HepG2 (cell line): Measurements from ENCODE around the gene OR1S2. TPM values are rescaled to one million over a fixed set of nuclear protein-coding genes. Genes with fewer than 3 reads are reported as not detected.
A peak's percentile ranks its signal among the peaks of the same experiment; 100 is the strongest.

Experiments used
- ATAC-seq: fragments of 200-7000 bp; cut with Tn5 transposase; 3 replicates; pipeline ENCODE4 v1.9.1; 2020; ENCODE audit warnings: mild to moderate bottlenecking, moderate library complexity
- BruUV-seq: library from RNA; stranded (reverse); fragments of 400-500 nt; replicated peaks from 2 replicates; lab custom pipeline; 2021; lab: Mats Ljungman, UMichigan
- CTCF ChIA-PET: fragments of 300-600 bp; formaldehyde crosslinking; extraction: SDS; loops from one replicate; lab custom pipeline; 2021; ENCODE audit warnings: low total read pairs, inconsistent platforms, low intra/inter-chr PET ratio; lab: Yijun Ruan, JAX
- POLR2A ChIA-PET: fragments of 350-600 bp; sonication (Branson Sonifier 250); formaldehyde crosslinking; loops from one replicate; lab custom pipeline; 2020; ENCODE audit warnings: antibody characterized with exemption, inconsistent platforms; lab: Yijun Ruan, JAX
- DNase-seq: peaks from one replicate; pipeline ENCODE4 v3.0.0-alpha.2; 2015; ENCODE audit warnings: low spot score
- FAIRE-seq: peaks from 3 replicates; lab custom pipeline; 2011; peaks lifted over from hg19 to GRCh38; lab: Jason Lieb, UNC
- H2AFZ ChIP-seq: one replicate; pipeline ENCODE4 v1.6.1; 2011; ENCODE audit warnings: low read length, inconsistent platforms
- H3K27ac ChIP-seq: fragments of 300-600 bp; 3 replicates; pipeline ENCODE4 v1.8.0; 2011; ENCODE audit warnings: mixed run types, mild to moderate bottlenecking, mixed read lengths, low read length, inconsistent platforms; ENCODE audit not compliant: insufficient read depth; ENCODE audit errors: extremely low read length
- H3K27me3 ChIP-seq, 2 experiments: fragments of 200-600 bp in 1 of 2; 2 replicates in 1 of 2; 3 replicates in 1 of 2; pipeline versions ENCODE4 v1.6.0 to v1.8.0; 2011; ENCODE audit warnings: low read length in 2 of 2, mild to moderate bottlenecking in 2 of 2, moderate library complexity in 2 of 2, inconsistent platforms in 1 of 2; ENCODE audit not compliant: insufficient read depth in 2 of 2, control insufficient read depth in 1 of 2
- H3K36me3 ChIP-seq, 2 experiments: fragments of 200-600 bp in 1 of 2; replicated peaks in 1 of 2; 2 replicates in 1 of 2; 3 replicates in 1 of 2; pipeline versions ENCODE4 v1.5.1 to v1.8.0; 2011; ENCODE audit warnings: low read length in 2 of 2, inconsistent platforms in 1 of 2; ENCODE audit not compliant: insufficient read depth in 2 of 2, control insufficient read depth in 1 of 2
- H3K4me1 ChIP-seq: 2 replicates; pipeline ENCODE4 v1.5.1; 2012; ENCODE audit warnings: low read length, inconsistent platforms; ENCODE audit not compliant: insufficient read depth
- H3K4me2 ChIP-seq: 2 replicates; pipeline ENCODE4 v1.6.0; 2011; ENCODE audit warnings: low read depth, low read length, inconsistent platforms
- H3K4me3 ChIP-seq, 3 experiments: fragments of 200-600 bp in 1 of 3; sonication (generic), shearing (Covaris generic) in 1 of 3; replicated peaks in 1 of 3; 2 replicates each; pipeline ENCODE4 v1.5.1; 2011 to 2016; ENCODE audit warnings: low read length in 3 of 3, inconsistent platforms in 2 of 3, low read depth in 2 of 3, mild to moderate bottlenecking in 2 of 3, control low read depth in 1 of 3, mixed read lengths in 1 of 3; ENCODE audit not compliant: insufficient read depth in 1 of 3
- H3K79me2 ChIP-seq: one replicate; pipeline ENCODE4 v1.6.1; 2011; ENCODE audit warnings: low read length, inconsistent platforms; ENCODE audit not compliant: insufficient read depth
- H3K9ac ChIP-seq: 2 replicates; pipeline ENCODE4 v1.6.0; 2011; ENCODE audit warnings: mild to moderate bottlenecking, low read depth, low read length, inconsistent platforms; ENCODE audit not compliant: insufficient read depth
- H3K9me3 ChIP-seq: 2 replicates; pipeline ENCODE4 v1.5.1; 2012; ENCODE audit warnings: mild to moderate bottlenecking, low read length
- H4K20me1 ChIP-seq: 2 replicates; pipeline ENCODE4 v1.6.0; 2011; ENCODE audit warnings: inconsistent platforms, mild to moderate bottlenecking, low read length, moderate library complexity; ENCODE audit not compliant: insufficient read depth
- CHD4 ChIP-seq: fragments of 200-600 bp; sonication (generic); IDR thresholded peaks from 2 replicates; pipeline ENCODE4 v1.7.0; 2017; ENCODE audit warnings: mild to moderate bottlenecking, low read length, borderline replicate concordance
- RFX1 ChIP-seq: fragments of 450-650 bp; IDR thresholded peaks from 2 replicates; pipeline ENCODE4 v1.6.1; 2017
- SMAD1 ChIP-seq: sonication (generic); formaldehyde crosslinking; IDR thresholded peaks from 2 replicates; pipeline ENCODE4 v1.4.0; 2020; ENCODE audit warnings: missing genetic modification reagents, low read depth, mild to moderate bottlenecking, borderline replicate concordance
- SNAPC4 ChIP-seq: sonication (generic); formaldehyde crosslinking; IDR thresholded peaks from 2 replicates; pipeline ENCODE4 v1.4.0; 2020; ENCODE audit warnings: mild to moderate bottlenecking, missing genetic modification reagents
- TAF15 ChIP-seq: fragments of 200-400 bp; formaldehyde crosslinking; IDR thresholded peaks from one replicate; pipeline ENCODE4 v1.6.1; 2018; ENCODE audit warnings: mild to moderate bottlenecking, low read depth, low read length; ENCODE audit not compliant: poor library complexity, severe bottlenecking
- ZBED4 ChIP-seq: sonication (generic); formaldehyde crosslinking; IDR thresholded peaks from 2 replicates; pipeline ENCODE4 v1.4.0; 2020; ENCODE audit warnings: missing genetic modification reagents, borderline replicate concordance
- ZBTB20 ChIP-seq: sonication (generic); formaldehyde crosslinking; IDR thresholded peaks from 2 replicates; pipeline ENCODE4 v1.8.1; 2023; ENCODE audit warnings: missing genetic modification reagents, low read depth, mild to moderate bottlenecking, borderline replicate concordance
- ZFP62 ChIP-seq: sonication (generic); formaldehyde crosslinking; IDR thresholded peaks from 2 replicates; pipeline ENCODE4 v1.4.0; 2020; ENCODE audit warnings: missing genetic modification reagents
- ZFY ChIP-seq: sonication (generic); formaldehyde crosslinking; IDR thresholded peaks from 2 replicates; pipeline ENCODE4 v1.4.0; 2020; ENCODE audit warnings: missing genetic modification reagents
- ZNF432 ChIP-seq: sonication (generic); formaldehyde crosslinking; IDR thresholded peaks from 2 replicates; pipeline ENCODE4 v1.5.0; 2020; ENCODE audit warnings: missing genetic modification reagents, mild to moderate bottlenecking, borderline replicate concordance
- ZNF547 ChIP-seq: sonication (generic); formaldehyde crosslinking; IDR thresholded peaks from 2 replicates; pipeline ENCODE4 v1.5.1; 2020; ENCODE audit warnings: mild to moderate bottlenecking, missing genetic modification reagents
- ZNF749 ChIP-seq: sonication (generic); formaldehyde crosslinking; IDR thresholded peaks from 2 replicates; pipeline ENCODE4 v1.8.0; 2022; ENCODE audit warnings: mild to moderate bottlenecking, missing genetic modification reagents, moderate library complexity, borderline replicate concordance
- ZSCAN5A ChIP-seq: sonication (generic); formaldehyde crosslinking; IDR thresholded peaks from 2 replicates; pipeline ENCODE4 v1.8.0; 2022; ENCODE audit warnings: mild to moderate bottlenecking, missing genetic modification reagents, borderline replicate concordance
- WGBS: methylation state at CpG from one replicate; pipeline ENCODE4 v1.1.6; 2017; ENCODE audit warnings: low lambda C conversion rate; 5-methylcytosine and 5-hydroxymethylcytosine counted together
- in situ Hi-C: cut with HindIII; loops from 2 replicates; pipeline ENCODE4 v1.10.0; 2017; ENCODE audit warnings: low pct_unique_long_range_greater_than_20kb; ENCODE audit not compliant: extremely low pct_ligation_motif_present
- intact Hi-C: fragments of 100-400 bp; cut with micrococcal nuclease; formaldehyde crosslinking; loops from one replicate; pipeline ENCODE4 v1.10.0; 2022; ENCODE audit not compliant: unreplicated experiment
- polyA plus RNA-seq, 8 experiments: library from polyadenylated mRNA; depleted of rRNA in 3 of 8; stranded (reverse) in 7 of 8; unstranded in 1 of 8; fragments of >200 nt; fragmentation: Illumina TruSeq in 4 of 8; extraction: Trizol in 4 of 8; gene quantifications; 2 replicates each; pipeline versions ENCODE4 v1.2.1 to v1.2.3, GENCODE V29; 2011 to 2016; ENCODE audit warnings: low read depth in 4 of 8, missing spikeins in 1 of 8, mixed read lengths in 1 of 8; ENCODE audit not compliant: insufficient read depth in 1 of 8
- total RNA-seq, 5 experiments: library from RNA; depleted of rRNA; stranded (reverse); fragments of >200 nt; fragmentation: Illumina TruSeq; extraction: Trizol; gene quantifications; 2 replicates each; pipeline ENCODE4 v1.2.3, GENCODE V29; 2016; ENCODE audit warnings: low read depth in 1 of 5

OR1S2 gene
- total and polyA plus RNA-seq, 2 of the 13 experiments (the other 11 are each of a cell fraction or from before 2014, with no cell fraction given) = not detected

GRCh38 chr11:58165504-58166106 lies 38.3 kb downstream of the OR1S2 start:
- CTCF ChIA-PET = no interaction called here
- in situ Hi-C loops (loop anchor here (25.0 kb wide), 1 partner anchor 322 kb away; no protein-coding TSS in a partner anchor), intact Hi-C loops (loop anchor here (1.0 kb wide), 1 partner anchor 193 kb away; no protein-coding TSS in a partner anchor)
- peak; percentile 98 for ATAC-seq
- peaks cover 51% of the 10 kb centered on the region for H3K4me1 ChIP-seq
- no peak overlapping the region for H2AFZ ChIP-seq
- POLR2A ChIA-PET = interaction anchor here (1.0 to 1.3 kb wide), 2 partner anchors 193 to 386 kb away, joined by 3 read pairs; no protein-coding TSS in a partner anchor
- no peaks in the 10 kb centered on the region for H3K36me3 ChIP-seq
- 8% methylated on average over 7 of the region's 7 CpGs for WGBS
- H3K27me3 ChIP-seq = no peaks in the 10 kb centered on the region
- H3K79me2 ChIP-seq = no peaks in the 10 kb centered on the region
- FAIRE-seq = peak; percentile 89
- BruUV-seq = no TSS peak
- no peaks in the 10 kb centered on the region for H4K20me1 ChIP-seq
- no peak overlapping the region for H3K9ac ChIP-seq
- no peaks in the 10 kb centered on the region for H3K9me3 ChIP-seq
- H3K4me2 ChIP-seq = peak overlapping the region; percentile 40
- DNase-seq = peak; percentile 93
- peak overlapping the region in 1 of 3 experiments; percentile 9; a peak in 2 of 6 replicates for H3K4me3 ChIP-seq
- H3K27ac ChIP-seq = peak overlapping the region; percentile 73
- TF ChIP-seq ZFP62 (no peak), SNAPC4 (CRISPR knock-in tag) (no peak), ZBED4 (CRISPR knock-in tag) (no peak), ZSCAN5A (peak; percentile 90; the same call in 1 of the 2 replicates), ZFY (CRISPR knock-in tag) (no peak), ZNF749 (no peak), ZBTB20 (CRISPR knock-in tag) (no peak), RFX1 (no peak), ZNF432 (CRISPR knock-in tag) (no peak), ZNF547 (no peak), SMAD1 (no peak), CHD4 (peak; percentile 81; the same call in 1 of the 2 replicates), TAF15 (no peak)
